NCI-H526 (cell line): ENCODE results near the gene CHD3.

Source experiments
- DNase-seq, 2 experiments: peaks; one replicate each; lab custom pipeline; 2025; lab: John Stamatoyannopoulos, UW

Gene CHD3

DNA sequence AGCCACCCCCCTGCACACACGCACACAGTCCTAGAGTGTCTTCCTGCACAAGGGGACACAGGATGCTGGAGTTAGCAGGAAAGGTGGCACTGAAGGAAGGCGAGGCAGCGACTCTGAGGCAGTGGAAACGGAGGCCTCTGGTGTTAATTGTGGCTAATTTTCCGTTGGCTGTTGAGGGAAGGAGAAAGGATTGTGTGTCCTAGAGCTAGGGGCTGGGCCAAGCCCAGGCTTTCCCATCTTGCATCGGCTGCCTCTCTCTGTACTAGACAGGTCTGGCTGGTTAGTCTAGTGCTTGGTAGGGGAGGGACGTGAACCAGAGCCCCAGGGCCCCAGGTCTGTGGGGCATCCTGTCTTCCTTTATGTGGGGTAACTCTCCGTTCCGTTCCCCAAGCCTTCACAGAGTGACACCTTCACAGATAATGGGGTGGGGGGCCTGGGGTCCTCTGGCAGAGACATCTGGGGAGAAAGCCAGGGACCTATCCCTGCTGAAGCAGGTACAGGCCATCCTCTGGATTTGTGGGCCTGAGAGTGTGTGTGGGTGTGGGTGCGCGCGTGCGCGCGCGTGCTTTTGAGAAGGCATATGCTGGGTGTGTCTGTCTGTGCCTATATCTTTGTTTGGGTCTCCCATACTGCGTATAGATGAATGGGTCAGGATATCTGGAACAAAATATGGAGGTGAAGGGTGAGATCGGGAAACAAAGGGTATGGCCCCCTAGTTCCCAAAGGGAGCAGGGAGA, at the start of gene CHD3:
Gene CHD3, plus strand, starts transcription at position 606 of the 737 bp plus-strand sequence. CDS start 212 bp downstream, outside the sequence.
- peak; percentile 49 to 69 for DNase-seq

DNA sequence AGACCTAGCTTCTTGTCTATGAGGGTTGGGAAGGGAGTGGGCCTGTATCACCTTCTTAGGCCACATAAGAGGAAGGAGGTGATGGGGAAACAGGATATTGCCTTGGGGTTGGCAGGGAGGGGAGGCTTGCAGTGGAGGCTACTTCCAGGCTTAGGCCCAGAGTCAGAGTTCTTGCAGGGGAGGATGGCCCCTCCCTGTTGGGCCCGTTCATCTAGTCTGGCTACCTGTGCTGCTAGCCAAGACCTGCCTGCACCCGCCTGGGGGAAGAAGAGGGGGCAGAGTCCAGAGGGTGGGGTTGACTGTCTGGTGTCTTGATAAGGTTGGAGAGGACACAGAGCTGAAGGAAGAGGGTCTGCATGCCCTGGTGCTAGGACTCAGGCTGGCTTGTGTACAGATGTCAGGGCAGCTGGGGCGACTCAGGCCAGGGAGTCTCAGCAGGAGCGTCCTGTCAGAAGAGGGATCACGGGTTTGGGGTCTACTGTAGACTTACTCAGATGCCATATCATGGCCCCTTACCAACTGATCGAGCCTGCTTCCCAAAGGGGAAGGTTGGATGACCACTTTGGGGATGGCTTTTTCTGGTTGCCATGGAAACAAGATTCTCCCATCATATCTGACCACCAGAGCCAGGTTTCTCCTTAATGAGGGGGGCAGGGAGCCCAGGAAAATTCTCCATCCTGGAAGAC, 49.3 kb upstream of the CHD3 start:
- no peak for DNase-seq

DNA sequence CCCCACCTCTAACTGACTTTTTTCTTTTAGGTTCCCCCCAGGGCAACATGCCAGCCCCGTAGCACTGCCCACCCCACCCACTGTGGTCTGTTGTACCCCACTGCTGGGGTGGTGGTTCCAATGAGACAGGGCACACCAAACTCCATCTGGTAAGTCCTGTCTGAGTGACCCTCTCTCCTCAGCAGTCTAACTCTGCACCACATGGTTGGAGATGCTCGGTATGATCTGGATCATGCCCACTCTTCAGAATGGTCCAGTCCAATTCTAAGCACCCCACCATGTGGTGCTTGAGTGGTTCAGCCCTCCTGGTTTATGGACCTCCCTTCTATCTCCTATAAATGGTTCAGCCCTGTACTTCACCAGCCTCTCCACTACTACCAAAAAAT, 48.7 kb upstream of the CHD3 start:
- DNase-seq: peak; percentile 40 to 41

DNA sequence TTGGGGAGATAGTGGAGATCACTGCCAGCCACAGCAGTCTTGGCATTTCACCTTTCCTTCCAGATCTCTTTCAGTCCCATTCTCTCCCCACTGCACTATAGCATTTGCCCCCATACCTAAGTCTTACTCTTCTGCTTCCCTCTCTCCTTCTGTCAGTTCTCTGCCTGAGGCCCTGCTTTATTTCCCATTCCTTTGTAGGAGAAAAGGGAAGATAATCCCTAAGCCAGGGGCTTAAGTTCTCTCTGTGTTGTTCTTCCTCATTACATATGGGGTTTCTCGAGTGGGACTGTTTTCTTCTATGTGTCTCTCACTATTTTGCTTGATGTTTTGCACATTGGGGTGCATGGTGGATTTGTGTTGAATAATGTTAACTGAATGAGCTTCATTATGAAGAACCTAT, 48.1 kb upstream of the CHD3 start:
- no peak for DNase-seq

DNA sequence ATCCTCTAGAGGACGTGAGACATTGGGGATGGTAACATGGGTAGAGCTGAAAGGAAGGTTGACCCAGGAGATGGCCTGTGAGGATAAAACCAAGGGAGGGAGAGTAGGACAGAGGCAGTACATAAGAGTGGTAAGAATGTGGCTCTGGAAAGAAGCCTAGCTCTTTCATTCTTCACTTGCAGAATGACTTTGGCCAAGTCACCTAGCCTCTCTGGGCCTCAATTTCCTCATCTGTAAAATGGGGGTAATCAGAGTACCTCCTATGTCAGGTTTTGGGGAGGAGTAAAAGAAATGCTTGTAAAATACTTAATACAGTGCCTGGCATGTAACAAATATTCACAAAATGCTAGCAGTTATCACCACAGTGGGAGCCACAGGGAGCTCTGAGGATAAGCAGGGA, 47.7 kb upstream of the CHD3 start:
- no peak for DNase-seq

DNA sequence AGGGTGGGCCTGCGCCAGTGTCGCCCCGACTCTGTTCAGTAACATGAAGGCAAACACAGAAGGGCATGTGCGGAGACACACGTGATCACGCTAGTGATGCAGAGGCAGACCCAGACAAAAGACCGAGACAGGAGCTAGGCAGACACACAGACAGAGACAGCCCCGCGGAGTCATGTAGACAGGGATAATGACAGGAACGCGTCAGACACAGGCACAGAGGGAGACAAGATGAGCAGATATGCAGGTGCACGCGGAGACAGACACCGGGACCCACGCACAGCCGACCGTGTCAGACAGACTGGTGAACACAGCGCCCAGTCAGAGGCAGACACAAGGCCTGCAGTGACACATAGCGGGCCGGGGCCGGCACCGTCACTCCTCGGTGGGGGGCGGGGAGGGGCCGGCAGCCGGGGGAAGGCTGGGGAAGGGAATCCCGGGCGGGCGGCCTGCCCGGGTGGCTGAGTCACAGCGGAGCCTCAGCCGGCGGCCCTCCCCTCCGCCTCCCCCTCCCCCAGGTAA, 47.1 kb upstream of the CHD3 start:
- DNase-seq: peak; percentile 51 to 73

DNA sequence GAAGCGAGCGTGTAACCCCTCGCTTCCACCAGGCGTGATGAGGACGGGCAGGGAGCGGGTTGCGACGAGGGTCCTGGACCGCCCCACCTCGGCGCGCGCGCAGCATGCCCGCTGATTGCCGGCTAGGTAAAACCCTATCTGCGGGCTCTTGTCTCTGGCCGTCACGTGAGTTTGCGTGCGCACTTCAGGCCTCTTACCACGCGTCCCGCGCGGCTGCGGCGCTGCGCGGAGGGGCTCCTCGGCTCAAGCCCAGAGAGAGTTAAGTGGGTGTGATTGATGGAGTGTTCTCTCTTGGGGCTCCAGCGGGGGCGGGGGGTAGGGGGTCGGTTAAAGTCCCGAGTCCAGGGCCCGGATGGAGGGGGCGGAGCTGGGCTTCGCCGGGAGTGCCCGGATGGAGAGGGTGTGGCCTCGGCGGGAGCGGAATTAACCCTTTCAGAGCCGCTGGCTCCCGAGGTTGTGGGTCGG, 46.6 kb upstream of the CHD3 start:
- peak; percentile 47 to 86 for DNase-seq

DNA sequence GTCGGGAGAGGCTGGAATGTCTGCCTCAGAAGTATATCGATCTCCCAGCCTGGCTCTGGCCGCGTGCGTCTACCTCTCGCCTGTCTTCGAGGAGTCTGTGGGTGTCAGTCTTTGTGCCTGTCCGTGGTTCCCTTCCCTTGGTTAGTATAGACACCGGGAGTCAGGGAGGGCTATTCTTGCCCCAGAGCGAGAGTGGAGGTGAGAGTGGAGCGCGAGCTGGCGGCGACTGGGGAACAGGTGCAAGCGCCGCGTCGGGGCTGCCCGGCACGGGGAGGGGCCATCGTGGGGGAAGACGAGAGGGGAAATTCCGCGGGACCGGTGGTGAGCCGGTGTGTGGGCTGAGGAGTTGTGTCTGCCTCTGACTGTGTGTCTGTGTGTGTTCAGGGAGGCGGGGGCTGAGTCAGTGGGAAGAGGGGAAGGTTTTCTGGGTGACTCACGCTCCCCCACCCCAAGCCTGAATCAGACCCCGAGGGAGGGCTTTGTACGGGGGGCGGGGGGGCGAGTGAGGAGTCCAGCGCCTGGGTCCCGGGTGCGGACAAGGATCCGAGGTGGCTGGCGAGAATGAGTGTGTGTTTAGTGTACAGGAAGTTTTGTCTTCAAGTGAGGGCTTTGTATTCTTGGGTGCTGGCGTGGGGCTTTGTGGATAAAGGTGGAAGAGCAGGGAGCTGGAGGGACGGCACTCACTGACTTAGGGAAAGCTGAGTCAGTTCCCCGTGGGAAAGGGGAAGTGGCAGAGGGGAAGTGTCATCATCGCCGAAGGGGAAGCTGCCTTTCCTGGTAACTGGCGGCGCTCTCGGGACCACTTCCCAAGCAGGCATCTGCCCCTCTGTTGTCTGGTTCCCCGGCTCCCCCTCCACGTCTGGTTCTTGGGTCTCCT, 46.0 kb upstream of the CHD3 start:
- DNase-seq: peak in 1 of 2 experiments; percentile 77

DNA sequence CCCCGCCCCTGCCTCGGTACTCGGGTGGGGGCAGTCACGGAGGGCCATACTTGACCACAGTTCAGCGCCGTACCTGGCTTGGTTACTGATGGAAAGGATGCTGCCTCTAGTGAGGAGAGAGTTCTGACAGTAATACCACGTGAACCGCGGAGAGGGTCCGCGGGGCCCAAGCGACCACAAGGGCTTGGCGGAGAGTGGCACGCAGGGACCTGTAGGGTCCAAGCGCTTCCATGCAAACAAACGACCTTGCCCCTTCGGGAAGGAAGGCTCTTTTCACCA, 45.4 kb upstream of the CHD3 start:
- DNase-seq: no peak

DNA sequence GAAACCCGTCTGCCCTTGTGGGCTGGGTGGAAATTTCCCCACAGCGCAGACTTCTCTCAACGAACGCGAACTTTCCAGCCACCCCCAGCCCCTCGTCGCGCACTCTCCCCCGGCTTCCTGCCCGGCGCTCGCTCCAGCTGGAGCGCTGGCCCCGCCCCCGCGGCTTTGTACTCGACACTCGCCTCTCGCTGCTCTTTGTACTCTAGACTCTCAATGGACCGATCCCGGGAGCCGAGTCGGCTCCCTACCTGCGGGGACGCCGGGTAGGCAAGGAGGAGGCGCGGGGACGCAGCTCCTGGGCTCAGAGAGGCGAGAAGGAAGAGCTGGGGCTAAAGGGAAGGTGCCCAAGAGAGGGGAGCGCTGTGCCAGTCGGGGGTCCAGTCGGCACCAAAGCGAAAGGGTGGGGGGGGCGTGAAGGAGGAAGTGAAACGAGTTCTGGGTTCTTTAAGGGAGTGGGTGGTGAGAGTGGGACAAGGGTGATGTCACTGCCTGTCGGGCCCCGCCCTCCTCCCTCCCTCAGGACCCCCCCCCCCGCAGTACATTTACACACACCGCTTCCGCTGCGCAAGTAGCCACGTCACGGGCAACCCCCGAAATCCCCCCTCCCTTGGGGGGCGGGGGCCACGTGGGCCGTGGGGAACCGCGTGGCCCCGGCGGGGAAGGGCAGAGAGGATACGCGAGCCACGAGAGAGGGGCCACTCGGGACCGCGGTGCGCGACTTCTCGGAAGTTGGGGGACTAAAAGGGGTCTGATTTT, 44.9 kb upstream of the CHD3 start:
- DNase-seq: peak; percentile 47 to 88

DNA sequence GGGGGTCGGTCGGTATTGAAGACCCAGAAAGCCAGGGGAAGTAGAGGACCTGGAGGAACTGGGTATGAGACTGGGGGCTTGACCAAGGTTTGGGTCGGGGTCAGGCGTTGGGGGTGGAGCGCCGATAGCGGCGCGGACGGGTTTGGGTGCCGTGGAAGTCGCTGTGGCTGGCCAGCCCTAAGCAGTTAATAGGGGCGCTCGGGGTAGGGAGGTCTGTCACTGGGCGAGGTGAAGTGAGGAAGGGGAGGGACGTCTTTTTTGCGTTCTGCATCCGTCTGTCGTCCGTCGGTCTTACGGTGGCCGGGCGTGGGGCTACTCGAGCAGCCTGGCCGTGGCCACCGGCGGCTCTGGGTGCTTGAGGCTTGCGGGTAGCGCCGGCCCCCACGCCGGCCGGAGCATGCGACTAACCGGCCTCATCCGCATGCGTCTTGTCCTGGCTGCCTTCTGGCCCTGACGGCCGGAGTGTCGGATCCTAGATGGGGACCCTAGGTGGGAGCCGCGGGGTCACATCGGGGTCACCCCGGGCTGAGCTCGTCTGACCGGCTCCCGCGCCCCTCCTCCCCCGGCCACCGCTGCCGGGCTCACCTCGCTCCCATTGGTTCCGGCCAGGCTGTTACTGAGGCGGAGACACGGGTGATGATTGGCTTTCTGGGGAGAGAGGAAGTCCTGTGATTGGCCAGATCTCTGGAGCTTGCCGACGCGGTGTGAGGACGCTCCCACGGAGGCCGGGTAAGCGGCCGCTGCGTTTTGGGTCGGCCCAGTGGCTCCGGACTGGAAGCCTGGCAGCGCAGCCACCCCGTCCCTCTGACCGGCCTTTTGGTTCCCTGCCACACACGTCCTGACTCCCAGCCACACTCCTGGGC, 44.1 kb upstream of the CHD3 start:
- peak; percentile 63 to 87 for DNase-seq

DNA sequence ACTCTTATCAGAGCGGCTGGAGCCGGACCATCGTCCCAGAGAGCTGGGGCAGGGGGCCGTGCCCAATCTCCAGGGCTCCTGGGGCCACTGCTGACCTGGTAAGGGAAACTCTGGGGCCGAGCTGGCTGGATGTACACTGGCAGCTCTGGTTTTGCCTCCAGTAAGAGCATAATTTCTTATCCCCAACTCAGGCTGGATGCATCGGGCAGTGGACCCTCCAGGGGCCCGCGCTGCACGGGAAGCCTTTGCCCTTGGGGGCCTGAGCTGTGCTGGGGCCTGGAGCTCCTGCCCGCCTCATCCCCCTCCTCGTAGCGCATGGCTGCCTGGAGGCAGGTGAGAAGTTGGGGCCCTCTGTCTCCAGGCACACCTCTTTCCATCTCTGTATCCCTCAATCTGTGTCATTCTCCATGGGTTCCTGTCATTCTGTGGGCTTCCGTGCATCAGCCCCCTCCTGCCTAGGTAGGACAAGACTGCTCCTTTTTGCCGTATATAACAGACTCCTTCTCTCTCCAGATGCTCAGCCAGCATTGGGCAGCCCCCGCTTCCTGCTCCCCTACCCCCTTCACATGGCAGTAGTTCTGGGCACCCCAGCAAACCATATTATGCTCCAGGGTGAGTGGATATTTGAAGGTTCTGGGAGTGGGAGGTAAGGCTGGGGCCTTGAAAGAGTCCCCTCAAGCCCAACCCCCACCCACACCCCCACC, 43.1 kb upstream of the CHD3 start:
- no peak for DNase-seq

DNA sequence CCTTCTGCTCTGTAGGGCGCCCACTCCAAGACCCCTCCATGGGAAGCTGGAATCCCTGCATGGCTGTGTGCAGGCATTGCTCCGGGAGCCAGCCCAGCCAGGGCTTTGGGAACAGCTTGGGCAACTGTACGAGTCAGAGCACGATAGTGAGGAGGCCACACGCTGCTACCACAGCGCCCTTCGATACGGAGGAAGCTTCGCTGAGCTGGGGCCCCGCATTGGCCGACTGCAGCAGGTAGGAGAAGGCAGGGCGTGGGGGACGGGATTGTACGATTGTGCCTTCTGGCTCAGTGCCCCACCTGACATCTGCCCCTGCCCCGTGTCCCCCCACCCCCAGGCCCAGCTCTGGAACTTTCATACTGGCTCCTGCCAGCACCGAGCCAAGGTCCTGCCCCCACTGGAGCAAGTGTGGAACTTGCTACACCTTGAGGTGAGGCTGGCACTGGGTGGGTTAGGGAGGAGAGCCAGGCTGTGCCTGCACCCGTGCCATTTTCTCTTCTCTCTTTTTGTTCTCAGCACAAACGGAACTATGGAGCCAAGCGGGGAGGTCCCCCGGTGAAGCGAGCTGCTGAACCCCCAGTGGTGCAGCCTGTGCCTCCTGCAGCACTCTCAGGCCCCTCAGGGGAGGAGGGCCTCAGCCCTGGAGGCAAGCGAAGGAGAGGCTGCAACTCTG, 42.4 kb upstream of the CHD3 start:
- DNase-seq: no peak

DNA sequence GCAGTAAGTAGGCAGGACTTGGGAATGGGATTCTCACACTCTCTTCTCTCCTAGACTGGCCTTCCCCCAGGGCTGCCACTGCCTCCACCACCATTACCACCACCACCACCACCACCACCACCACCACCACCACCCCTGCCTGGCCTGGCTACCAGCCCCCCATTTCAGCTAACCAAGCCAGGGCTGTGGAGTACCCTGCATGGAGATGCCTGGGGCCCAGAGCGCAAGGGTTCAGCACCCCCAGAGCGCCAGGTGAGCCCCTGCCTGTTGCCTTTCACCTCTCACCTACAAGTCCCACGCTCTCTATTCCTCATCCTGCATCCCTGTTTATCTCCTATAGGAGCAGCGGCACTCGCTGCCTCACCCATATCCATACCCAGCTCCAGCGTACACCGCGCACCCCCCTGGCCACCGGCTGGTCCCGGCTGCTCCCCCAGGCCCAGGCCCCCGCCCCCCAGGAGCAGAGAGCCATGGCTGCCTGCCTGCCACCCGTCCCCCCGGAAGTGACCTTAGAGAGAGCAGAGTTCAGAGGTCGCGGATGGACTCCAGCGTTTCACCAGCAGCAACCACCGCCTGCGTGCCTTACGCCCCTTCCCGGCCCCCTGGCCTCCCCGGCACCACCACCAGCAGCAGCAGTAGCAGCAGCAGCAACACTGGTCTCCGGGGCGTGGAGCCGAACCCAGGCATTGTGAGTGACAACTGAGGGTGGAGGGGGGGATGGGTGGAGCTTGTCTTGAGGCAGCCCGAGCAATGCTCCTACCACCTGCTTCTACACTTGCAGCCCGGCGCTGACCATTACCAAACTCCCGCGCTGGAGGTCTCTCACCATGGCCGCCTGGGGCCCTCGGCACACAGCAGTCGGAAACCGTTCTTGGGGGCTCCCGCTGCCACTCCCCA, 41.6 kb upstream of the CHD3 start:
- no peak for DNase-seq

DNA sequence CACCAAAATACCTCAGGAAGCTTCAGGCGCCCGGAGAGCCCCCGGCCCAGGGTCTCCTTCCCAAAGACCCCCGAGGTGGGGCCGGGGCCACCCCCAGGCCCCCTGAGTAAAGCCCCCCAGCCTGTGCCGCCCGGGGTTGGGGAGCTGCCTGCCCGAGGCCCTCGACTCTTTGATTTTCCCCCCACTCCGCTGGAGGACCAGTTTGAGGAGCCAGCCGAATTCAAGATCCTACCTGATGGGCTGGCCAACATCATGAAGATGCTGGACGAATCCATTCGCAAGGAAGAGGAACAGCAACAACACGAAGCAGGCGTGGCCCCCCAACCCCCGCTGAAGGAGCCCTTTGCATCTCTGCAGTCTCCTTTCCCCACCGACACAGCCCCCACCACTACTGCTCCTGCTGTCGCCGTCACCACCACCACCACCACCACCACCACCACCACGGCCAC, 40.4 kb upstream of the CHD3 start:
- no peak for DNase-seq

DNA sequence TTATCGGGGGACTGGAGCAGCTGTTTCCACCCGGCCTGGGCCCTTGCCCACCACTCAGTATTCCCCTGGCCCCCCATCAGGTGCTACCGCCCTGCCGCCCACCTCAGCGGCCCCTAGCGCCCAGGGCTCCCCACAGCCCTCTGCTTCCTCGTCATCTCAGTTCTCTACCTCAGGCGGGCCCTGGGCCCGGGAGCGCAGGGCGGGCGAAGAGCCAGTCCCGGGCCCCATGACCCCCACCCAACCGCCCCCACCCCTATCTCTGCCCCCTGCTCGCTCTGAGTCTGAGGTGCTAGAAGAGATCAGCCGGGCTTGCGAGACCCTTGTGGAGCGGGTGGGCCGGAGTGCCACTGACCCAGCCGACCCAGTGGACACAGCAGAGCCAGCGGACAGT, 39.9 kb upstream of the CHD3 start:
- DNase-seq: no peak

DNA sequence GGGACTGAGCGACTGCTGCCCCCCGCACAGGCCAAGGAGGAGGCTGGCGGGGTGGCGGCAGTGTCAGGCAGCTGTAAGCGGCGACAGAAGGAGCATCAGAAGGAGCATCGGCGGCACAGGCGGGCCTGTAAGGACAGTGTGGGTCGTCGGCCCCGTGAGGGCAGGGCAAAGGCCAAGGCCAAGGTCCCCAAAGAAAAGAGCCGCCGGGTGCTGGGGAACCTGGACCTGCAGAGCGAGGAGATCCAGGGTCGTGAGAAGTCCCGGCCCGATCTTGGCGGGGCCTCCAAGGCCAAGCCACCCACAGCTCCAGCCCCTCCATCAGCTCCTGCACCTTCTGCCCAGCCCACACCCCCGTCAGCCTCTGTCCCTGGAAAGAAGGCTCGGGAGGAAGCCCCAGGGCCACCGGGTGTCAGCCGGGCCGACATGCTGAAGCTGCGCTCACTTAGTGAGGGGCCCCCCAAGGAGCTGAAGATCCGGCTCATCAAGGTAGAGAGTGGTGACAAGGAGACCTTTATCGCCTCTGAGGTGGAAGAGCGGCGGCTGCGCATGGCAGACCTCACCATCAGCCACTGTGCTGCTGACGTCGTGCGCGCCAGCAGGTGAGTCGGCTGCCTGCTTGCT, 39.3 kb upstream of the CHD3 start:
- DNase-seq: no peak
